ENCODE measurements around the gene ZNF557. TPM values are rescaled to one million over a fixed set of nuclear protein-coding genes. Genes with fewer than 3 reads are reported as not detected.

Gene ZNF557
- total and polyA plus RNA-seq, 5 donors from 2014 or later, result 2.0 to 10.7 (median 5.7) TPM

- peaks cover 0 to 3% (median 1%) of the 10 kb centered on the region in 4 donors for H3K4me1 Mint-ChIP-seq
- Histone ChIP-seq H3K9me3 (ENCODE audit: control insufficient read depth in 2 of 2, low read length in 2 of 2) (peaks cover 87 to 98% of the 10 kb centered on the region in 2 experiments), H3K36me3 (ENCODE audit: control insufficient read depth, insufficient read depth, low read length) (peaks cover 62% of the 10 kb centered on the region), H3K4me3 (ENCODE audit: low read depth, low read length) (peak overlapping the region; percentile 24), H3K27ac (ENCODE audit: insufficient read depth, low read length, poor library complexity, severe bottlenecking) (no peak overlapping the region), H3K4me1 (ENCODE audit: control insufficient read depth, insufficient read depth, low read length, poor library complexity, severe bottlenecking) (no peaks in the 10 kb centered on the region), H3K27me3 (ENCODE audit: control insufficient read depth, insufficient read depth, low read length) (no peaks in the 10 kb centered on the region)
- ATAC-seq (ENCODE audit: low read depth in 2 of 2), result no peak
- no peak overlapping the region for H3K27ac Mint-ChIP-seq
- no peaks in the 10 kb centered on the region for H3K27me3 Mint-ChIP-seq
- H3K36me3 Mint-ChIP-seq, result peaks cover 58% of the 10 kb centered on the region
- peak in 1 of 3 donors; percentile 44 for DNase-seq
- H3K9me3 Mint-ChIP-seq, result peaks cover 0 to 74% (median 22%) of the 10 kb centered on the region in 7 donors
- peak overlapping the region in 1 of 4 donors; percentile 41 for H3K4me3 Mint-ChIP-seq
Measured at GRCh38 chr19:7083076-7083956, 13.8 kb downstream of the ZNF557 start.

- peaks cover 50 to 91% of the 10 kb centered on the region in 2 experiments for H3K9me3 ChIP-seq (ENCODE audit: control insufficient read depth in 2 of 2, low read length in 2 of 2)
- H3K36me3 ChIP-seq (ENCODE audit: control insufficient read depth, insufficient read depth, low read length), result peaks cover 6% of the 10 kb centered on the region
- H3K27ac Mint-ChIP-seq, result no peak overlapping the region
- no peaks in the 10 kb centered on the region for H3K4me1 Mint-ChIP-seq
- peaks cover 6% of the 10 kb centered on the region for H3K36me3 Mint-ChIP-seq
- no peak overlapping the region for H3K4me3 ChIP-seq (ENCODE audit: low read depth, low read length)
- no peaks in the 10 kb centered on the region for H3K27me3 Mint-ChIP-seq
- DNase-seq (no peak), ATAC-seq (ENCODE audit: low read depth in 2 of 2) (no peak)
- peaks cover 0 to 62% (median 9%) of the 10 kb centered on the region in 7 donors for H3K9me3 Mint-ChIP-seq
- no peak overlapping the region for H3K4me3 Mint-ChIP-seq
- H3K27ac ChIP-seq (ENCODE audit: insufficient read depth, low read length, poor library complexity, severe bottlenecking), result no peak overlapping the region
- H3K4me1 ChIP-seq (ENCODE audit: control insufficient read depth, insufficient read depth, low read length, poor library complexity, severe bottlenecking), result no peaks in the 10 kb centered on the region
- no peaks in the 10 kb centered on the region for H3K27me3 ChIP-seq (ENCODE audit: control insufficient read depth, insufficient read depth, low read length)
Measured at GRCh38 chr19:7088999-7089398, 19.5 kb downstream of the ZNF557 start.

- Histone ChIP-seq H3K36me3 (ENCODE audit: control insufficient read depth, insufficient read depth, low read length) (no peaks in the 10 kb centered on the region), H3K4me3 (ENCODE audit: low read depth, low read length) (peak overlapping the region; percentile 62), H3K27ac (ENCODE audit: insufficient read depth, low read length, poor library complexity, severe bottlenecking) (no peak overlapping the region), H3K9me3 (ENCODE audit: control insufficient read depth in 2 of 2, low read length in 2 of 2) (peaks cover 11 to 31% of the 10 kb centered on the region in 2 experiments), H3K4me1 (ENCODE audit: control insufficient read depth, insufficient read depth, low read length, poor library complexity, severe bottlenecking) (peaks cover 20% of the 10 kb centered on the region), H3K27me3 (ENCODE audit: control insufficient read depth, insufficient read depth, low read length) (no peaks in the 10 kb centered on the region)
- ATAC-seq (ENCODE audit: low read depth in 2 of 2), result no peak
- H3K4me1 Mint-ChIP-seq, result peaks cover 5 to 33% (median 19%) of the 10 kb centered on the region in 4 donors
- H3K27ac Mint-ChIP-seq, result peak overlapping the region; percentile 89 to 96 (median 92)
- H3K27me3 Mint-ChIP-seq, result peaks cover 14% of the 10 kb centered on the region
- peak overlapping the region; percentile 85 to 99 (median 94) for H3K4me3 Mint-ChIP-seq
- peaks cover 8% of the 10 kb centered on the region for H3K36me3 Mint-ChIP-seq
- DNase-seq, result no peak
- H3K9me3 Mint-ChIP-seq, result peaks cover 3 to 41% (median 12%) of the 10 kb centered on the region in 7 donors
Measured at GRCh38 chr19:7098096-7098495, 28.6 kb downstream of the ZNF557 start.

- Histone ChIP-seq H3K36me3 (ENCODE audit: control insufficient read depth, insufficient read depth, low read length) (no peaks in the 10 kb centered on the region), H3K27ac (ENCODE audit: insufficient read depth, low read length, poor library complexity, severe bottlenecking) (peak overlapping the region; percentile 80), H3K27me3 (ENCODE audit: control insufficient read depth, insufficient read depth, low read length) (no peaks in the 10 kb centered on the region), H3K9me3 (ENCODE audit: control insufficient read depth in 2 of 2, low read length in 2 of 2) (peaks cover 9 to 24% of the 10 kb centered on the region in 2 experiments), H3K4me1 (ENCODE audit: control insufficient read depth, insufficient read depth, low read length, poor library complexity, severe bottlenecking) (peaks cover 20% of the 10 kb centered on the region), H3K4me3 (ENCODE audit: low read depth, low read length) (peak overlapping the region; percentile 62)
- H3K9me3 Mint-ChIP-seq, result peaks cover 3 to 36% (median 12%) of the 10 kb centered on the region in 7 donors
- peaks cover 8% of the 10 kb centered on the region for H3K36me3 Mint-ChIP-seq
- DNase-seq (peak; percentile 77 to 92 (median 87)), ATAC-seq (ENCODE audit: low read depth in 2 of 2) (peak; percentile 91)
- peak overlapping the region; percentile 92 to 99 (median 96) for H3K27ac Mint-ChIP-seq
- H3K4me3 Mint-ChIP-seq, result peak overlapping the region; percentile 85 to 99 (median 94)
- H3K4me1 Mint-ChIP-seq, result peaks cover 5 to 33% (median 19%) of the 10 kb centered on the region in 4 donors
- H3K27me3 Mint-ChIP-seq, result peaks cover 14% of the 10 kb centered on the region
Measured at GRCh38 chr19:7098701-7099596, 29.4 kb downstream of the ZNF557 start.

- H3K4me3 ChIP-seq (ENCODE audit: low read depth, low read length), result peak overlapping the region; percentile 47
- Mint-ChIP-seq H3K4me3 (peak overlapping the region; percentile 85 to 99 (median 94)), H3K4me1 (peaks cover 5 to 33% (median 19%) of the 10 kb centered on the region in 4 donors), H3K27ac (peak overlapping the region; percentile 69 to 96 (median 92)), H3K27me3 (peaks cover 14% of the 10 kb centered on the region), H3K36me3 (peaks cover 8% of the 10 kb centered on the region), H3K9me3 (peaks cover 3 to 34% (median 12%) of the 10 kb centered on the region in 7 donors)
- H3K27ac ChIP-seq (ENCODE audit: insufficient read depth, low read length, poor library complexity, severe bottlenecking), result peak overlapping the region; percentile 80
- ATAC-seq (ENCODE audit: low read depth in 2 of 2) (no peak), DNase-seq (no peak)
- H3K4me1 ChIP-seq (ENCODE audit: control insufficient read depth, insufficient read depth, low read length, poor library complexity, severe bottlenecking), result peaks cover 20% of the 10 kb centered on the region
- no peaks in the 10 kb centered on the region for H3K27me3 ChIP-seq (ENCODE audit: control insufficient read depth, insufficient read depth, low read length)
- peaks cover 6 to 18% of the 10 kb centered on the region in 2 experiments for H3K9me3 ChIP-seq (ENCODE audit: control insufficient read depth in 2 of 2, low read length in 2 of 2)
- no peaks in the 10 kb centered on the region for H3K36me3 ChIP-seq (ENCODE audit: control insufficient read depth, insufficient read depth, low read length)
Measured at GRCh38 chr19:7099597-7099921, 30.1 kb downstream of the ZNF557 start.

GRCh38 chr19:7101498-7102253 is 32.2 kb downstream of the ZNF557 start:
- peak overlapping the region; percentile 52 to 89 (median 58) for H3K4me3 Mint-ChIP-seq

More at GRCh38 chr19:7101498-7102253, 32.2 kb downstream of the ZNF557 start:
- Histone ChIP-seq H3K36me3 (ENCODE audit: control insufficient read depth, insufficient read depth, low read length) (no peaks in the 10 kb centered on the region), H3K4me1 (ENCODE audit: control insufficient read depth, insufficient read depth, low read length, poor library complexity, severe bottlenecking) (peaks cover 20% of the 10 kb centered on the region), H3K4me3 (ENCODE audit: low read depth, low read length) (peak overlapping the region; percentile 38), H3K27me3 (ENCODE audit: control insufficient read depth, insufficient read depth, low read length) (no peaks in the 10 kb centered on the region), H3K9me3 (ENCODE audit: control insufficient read depth in 2 of 2, low read length in 2 of 2) (peaks cover 0 to 8% of the 10 kb centered on the region in 2 experiments), H3K27ac (ENCODE audit: insufficient read depth, low read length, poor library complexity, severe bottlenecking) (no peak overlapping the region)
- Mint-ChIP-seq H3K36me3 (peaks cover 4% of the 10 kb centered on the region), H3K9me3 (peaks cover 2 to 13% (median 10%) of the 10 kb centered on the region in 7 donors), H3K27ac (peak overlapping the region in 2 of 3 donors; percentile 24 to 52), H3K4me1 (peaks cover 5 to 33% (median 19%) of the 10 kb centered on the region in 4 donors), H3K27me3 (peaks cover 14% of the 10 kb centered on the region)
- no peak for ATAC-seq (ENCODE audit: low read depth in 2 of 2)
- peak in 1 of 3 donors; percentile 36 for DNase-seq
